PC-9 (cell line): ENCODE measurements around the gene S1PR4. TPM values are rescaled to one million over a fixed set of nuclear protein-coding genes. Genes with fewer than 3 reads are reported as not detected.

Experiments
- BruUV-seq: library from RNA; stranded (reverse); fragments of 400-500 nt; replicated peaks from 2 replicates; lab custom pipeline; 2021; lab: Mats Ljungman, UMichigan
- CTCF ChIA-PET: fragments of 300-600 bp; sonication (Branson Sonifier 250); formaldehyde crosslinking; loops from one replicate; lab custom pipeline; 2022; ENCODE audit warnings: antibody characterized with exemption; lab: Charles Lee
- POLR2A ChIA-PET: fragments of 300-600 bp; sonication (Branson Sonifier 250); formaldehyde crosslinking; loops from one replicate; lab custom pipeline; 2022; ENCODE audit warnings: antibody characterized with exemption; ENCODE audit not compliant: unreplicated experiment; lab: Charles Lee
- DNase-seq, 2 experiments: peaks; one replicate each; pipeline versions ENCODE4 v3.0.0 to v3.0.0-alpha.2; 2015 to 2022; ENCODE audit warnings: mixed read lengths in 1 of 2
- H2AFZ ChIP-seq: fragments of 200-600 bp; sonication (generic); 2 replicates; pipeline ENCODE4 v1.8.1; 2017; ENCODE audit warnings: antibody characterized with exemption
- H3F3A ChIP-seq: fragments of 200-600 bp; sonication (generic); 2 replicates; pipeline ENCODE4 v1.8.1; 2017; ENCODE audit warnings: antibody characterized with exemption, mild to moderate bottlenecking, low read depth; ENCODE audit not compliant: insufficient read depth
- H3K27ac ChIP-seq: fragments of 200-600 bp; sonication (generic); 2 replicates; pipeline ENCODE4 v1.6.1; 2016; ENCODE audit warnings: mixed run types
- H3K27me3 ChIP-seq: fragments of 200-600 bp; sonication (generic); 2 replicates; pipeline ENCODE4 v1.6.1; 2016; ENCODE audit warnings: low read depth, mixed run types; ENCODE audit not compliant: insufficient read depth
- H3K36me3 ChIP-seq: fragments of 200-600 bp; sonication (generic); 2 replicates; pipeline ENCODE4 v1.6.1; 2016; ENCODE audit warnings: low read depth, mixed run types
- H3K4me1 ChIP-seq: fragments of 200-600 bp; sonication (generic); replicated peaks from 2 replicates; pipeline ENCODE4 v1.6.1; 2016; ENCODE audit warnings: mixed run types; ENCODE audit not compliant: insufficient read depth
- H3K4me2 ChIP-seq: fragments of 200-600 bp; sonication (generic); 2 replicates; pipeline ENCODE4 v1.6.1; 2017; ENCODE audit warnings: mixed run types
- H3K4me3 ChIP-seq: fragments of 200-600 bp; sonication (generic); 2 replicates; pipeline ENCODE4 v1.6.1; 2016; ENCODE audit warnings: mixed run types
- H3K79me2 ChIP-seq: fragments of 200-600 bp; sonication (generic); 2 replicates; pipeline ENCODE4 v1.6.1; 2017; ENCODE audit warnings: low read depth, mixed run types
- H3K9me2 ChIP-seq: fragments of 200-600 bp; sonication (generic); 2 replicates; pipeline ENCODE4 v1.8.1; 2017; ENCODE audit warnings: mild to moderate bottlenecking; ENCODE audit not compliant: insufficient read depth
- H3K9me3 ChIP-seq: fragments of 200-600 bp; sonication (generic); 2 replicates; pipeline ENCODE4 v1.8.1; 2016; ENCODE audit warnings: low read depth; ENCODE audit not compliant: insufficient read depth
- H4K20me1 ChIP-seq: fragments of 200-600 bp; sonication (generic); 2 replicates; pipeline ENCODE4 v1.8.1; 2017; ENCODE audit not compliant: insufficient read depth
- CTCF ChIP-seq: fragments of 200-600 bp; sonication (generic); conservative IDR thresholded peaks from 2 replicates; pipeline ENCODE4 v1.6.1; 2017; ENCODE audit warnings: mixed run types, antibody characterized with exemption, mild to moderate bottlenecking, moderate library complexity
- EZH2 ChIP-seq: fragments of 200-600 bp; sonication (generic); IDR thresholded peaks from 2 replicates; pipeline ENCODE4 v1.8.0; 2017; ENCODE audit warnings: antibody characterized with exemption, low read depth
- intact Hi-C: fragments of 100-400 bp; cut with micrococcal nuclease; formaldehyde crosslinking; loops from one replicate; pipeline ENCODE4 v1.10.0; 2022; ENCODE audit not compliant: unreplicated experiment
- total RNA-seq: library from RNA; stranded (reverse); gene quantifications from 2 replicates; pipeline ENCODE4 v1.2.3, GENCODE V29; 2021

Gene S1PR4
- total RNA-seq, 1 experiment from 2014 or later: 0.37 TPM

GRCh38 chr19:3225677-3226093, 47.1 kb downstream of the S1PR4 start:
- Histone ChIP-seq H2AFZ (no peak overlapping the region), H3F3A (no peaks in the 10 kb centered on the region), H3K79me2 (no peaks in the 10 kb centered on the region), H3K4me3 (no peak overlapping the region), H3K9me3 (no peaks in the 10 kb centered on the region), H3K4me1 (no peaks in the 10 kb centered on the region), H4K20me1 (no peaks in the 10 kb centered on the region), H3K9me2 (no peaks in the 10 kb centered on the region), H3K36me3 (no peaks in the 10 kb centered on the region), H3K4me2 (no peak overlapping the region), H3K27ac (no peak overlapping the region), H3K27me3 (0 out of 2 replicates have a peak, but pooled peaks cover 8% of the 10 kb centered on the region)
- TF ChIP-seq EZH2 (no peak), CTCF (no peak)
- BruUV-seq: no TSS peak
- DNase-seq: no peak
- POLR2A ChIA-PET: no interaction called here
- intact Hi-C loops: no loop called here
- CTCF ChIA-PET: no interaction called here

- Histone ChIP-seq H3K9me3 (no peaks in the 10 kb centered on the region), H3K36me3 (no peaks in the 10 kb centered on the region), H3K4me3 (no peak overlapping the region), H3F3A (no peaks in the 10 kb centered on the region), H3K27ac (no peak overlapping the region), H3K4me2 (no peak overlapping the region), H3K9me2 (no peaks in the 10 kb centered on the region), H3K27me3 (0 out of 2 replicates have a peak, but pooled peaks cover 8% of the 10 kb centered on the region), H3K4me1 (no peaks in the 10 kb centered on the region), H2AFZ (no peak overlapping the region), H3K79me2 (no peaks in the 10 kb centered on the region), H4K20me1 (no peaks in the 10 kb centered on the region)
- ChIA-PET POLR2A (no interaction called here), CTCF (no interaction called here)
- intact Hi-C loops: no loop called here
- no peak for TF ChIP-seq CTCF
- no peak for TF ChIP-seq EZH2
- DNase-seq: no peak
- no TSS peak for BruUV-seq
Observed at GRCh38 chr19:3227054-3227626, 48.6 kb downstream of the S1PR4 start.

- ChIA-PET POLR2A (no interaction called here), CTCF (no interaction called here)
- H3K36me3 ChIP-seq: no peaks in the 10 kb centered on the region
- no peaks in the 10 kb centered on the region for H3K79me2 ChIP-seq
- no peak for DNase-seq
- BruUV-seq: no TSS peak
- no peaks in the 10 kb centered on the region for H3K9me3 ChIP-seq
- H4K20me1 ChIP-seq: no peaks in the 10 kb centered on the region
- H3K4me2 ChIP-seq: no peak overlapping the region
- H3K9me2 ChIP-seq: no peaks in the 10 kb centered on the region
- H3K4me3 ChIP-seq: no peak overlapping the region
- no peak overlapping the region for H3K27ac ChIP-seq
- intact Hi-C loops: no loop called here
- H3K27me3 ChIP-seq: 0 out of 2 replicates have a peak, but pooled peaks cover 8% of the 10 kb centered on the region
- H3K4me1 ChIP-seq: no peaks in the 10 kb centered on the region
- TF ChIP-seq CTCF (no peak), EZH2 (no peak)
- no peak overlapping the region for H2AFZ ChIP-seq
- no peaks in the 10 kb centered on the region for H3F3A ChIP-seq
Observed at GRCh38 chr19:3229346-3229743, 50.8 kb downstream of the S1PR4 start.

Other genes starting within 250 kb of the S1PR4 start
- gene ZNF77, start 233.8 kb upstream of the S1PR4 start, total RNA-seq: 2.1 and 2.5 TPM in 2 replicates
- 0.90 and 1.1 TPM in 2 replicates for gene TLE6, start 201.2 kb upstream of the S1PR4 start, total RNA-seq
- gene TLE2, start 149.5 kb upstream of the S1PR4 start, total RNA-seq: 13.7 and 21.8 TPM in 2 replicates
- gene TLE5, start 116.3 kb upstream of the S1PR4 start, total RNA-seq: 210 and 217 TPM in 2 replicates
- gene GNA11, start 84.4 kb upstream of the S1PR4 start, total RNA-seq: 36.9 and 38.8 TPM in 2 replicates
- gene GNA15, start 42.7 kb upstream of the S1PR4 start, total RNA-seq: 14.2 and 16.3 TPM in 2 replicates
- gene NCLN, start 7.2 kb downstream of the S1PR4 start, total RNA-seq: 46.0 and 61.4 TPM in 2 replicates
- 0.20 and 0.48 TPM in 2 replicates for gene CELF5, start 45.9 kb downstream of the S1PR4 start, total RNA-seq
- gene NFIC, start 187.8 kb downstream of the S1PR4 start, total RNA-seq: 71.1 and 75.6 TPM in 2 replicates